Measurements from ENCODE around the gene DRD4. TPM values are rescaled to one million over a fixed set of nuclear protein-coding genes. Genes with fewer than 3 reads are reported as not detected.
"Not testable (repeated sequence)": the region's sequence is repeated elsewhere in the genome, so short reads cannot be mapped to it uniquely, and the experiment has no call there.

The DRD4 gene
- total RNA-seq, 2 donors from 2014 or later = 0.68 TPM

GRCh38 chr11:643849-644738 lies 7.0 kb downstream of the DRD4 start:
- peaks cover 0 to 3% of the 10 kb centered on the region in 2 donors for H3K36me3 ChIP-seq
- no peak overlapping the region for H3K4me3 ChIP-seq
- no peaks in the 10 kb centered on the region for H3K27me3 ChIP-seq (replicated peaks; ENCODE audit: insufficient read depth)
- H3K9me3 ChIP-seq = no peaks in the 10 kb centered on the region
- TF ChIP-seq POLR2A (IDR thresholded peaks at IDR 0.05) = no peak
- TF ChIP-seq POLR2AphosphoS5 (IDR thresholded peaks at IDR 0.05) = no peak
- TF ChIP-seq CTCF (IDR thresholded peaks at IDR 0.05) = no peak
- no peak for DNase-seq (ENCODE audit: low spot score)
- no peaks in the 10 kb centered on the region for H3K4me1 ChIP-seq (replicated peaks)
- WGBS = 84% methylated on average over 50 of the region's 50 CpGs
- no peak overlapping the region for H3K27ac ChIP-seq
- intact Hi-C loops (cut with DNase I) = no loop called here

GRCh38 chr11:645536-645935 lies 8.5 kb downstream of the DRD4 start:
- H3K36me3 ChIP-seq = peaks cover 0 to 3% of the 10 kb centered on the region in 2 donors
- TF ChIP-seq CTCF (IDR thresholded peaks at IDR 0.05) (no peak), POLR2AphosphoS5 (IDR thresholded peaks at IDR 0.05) (no peak), POLR2A (IDR thresholded peaks at IDR 0.05) (no peak)
- intact Hi-C loops (cut with DNase I) = no loop called here
- H3K27me3 ChIP-seq (replicated peaks; ENCODE audit: insufficient read depth) = no peaks in the 10 kb centered on the region
- H3K4me1 ChIP-seq (replicated peaks) = no peaks in the 10 kb centered on the region
- no peaks in the 10 kb centered on the region for H3K9me3 ChIP-seq
- DNase-seq (ENCODE audit: low spot score) = no peak
- H3K4me3 ChIP-seq = no peak overlapping the region
- H3K27ac ChIP-seq = no peak overlapping the region
- WGBS = 92% methylated on average over 16 of the region's 16 CpGs

DNA sequence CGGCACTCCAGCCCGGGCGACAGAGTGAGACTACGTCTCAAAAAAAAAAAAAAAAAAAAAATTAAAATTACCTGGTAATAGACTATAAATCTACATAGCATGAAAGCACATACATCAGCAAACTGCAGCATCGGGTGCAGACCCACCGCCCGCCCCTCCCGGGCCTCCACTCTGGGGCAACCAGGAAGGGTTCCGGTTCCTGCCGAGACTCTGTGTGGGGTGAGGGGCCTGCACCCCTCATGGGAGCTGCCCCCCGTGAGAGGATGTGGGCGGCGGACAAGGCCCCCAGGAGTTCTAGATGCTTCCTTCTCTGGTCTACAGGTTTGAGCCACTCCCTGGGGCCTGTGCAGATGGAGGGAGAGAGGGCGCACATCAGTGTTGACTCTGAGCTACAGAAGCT lies 9.1 kb downstream of the DRD4 start:
- Histone ChIP-seq H3K27me3 (replicated peaks; ENCODE audit: insufficient read depth) (no peaks in the 10 kb centered on the region), H3K27ac (no peak overlapping the region), H3K9me3 (no peaks in the 10 kb centered on the region), H3K4me1 (replicated peaks) (no peaks in the 10 kb centered on the region), H3K36me3 (peaks cover 0 to 3% of the 10 kb centered on the region in 2 donors), H3K4me3 (no peak overlapping the region)
- DNase-seq (ENCODE audit: low spot score) = no peak
- TF ChIP-seq POLR2A (IDR thresholded peaks at IDR 0.05) (no peak), CTCF (IDR thresholded peaks at IDR 0.05) (no peak), POLR2AphosphoS5 (IDR thresholded peaks at IDR 0.05) (no peak)
- intact Hi-C loops (cut with DNase I) = no loop called here
- WGBS = 95% methylated on average over 14 of the region's 14 CpGs

DNA sequence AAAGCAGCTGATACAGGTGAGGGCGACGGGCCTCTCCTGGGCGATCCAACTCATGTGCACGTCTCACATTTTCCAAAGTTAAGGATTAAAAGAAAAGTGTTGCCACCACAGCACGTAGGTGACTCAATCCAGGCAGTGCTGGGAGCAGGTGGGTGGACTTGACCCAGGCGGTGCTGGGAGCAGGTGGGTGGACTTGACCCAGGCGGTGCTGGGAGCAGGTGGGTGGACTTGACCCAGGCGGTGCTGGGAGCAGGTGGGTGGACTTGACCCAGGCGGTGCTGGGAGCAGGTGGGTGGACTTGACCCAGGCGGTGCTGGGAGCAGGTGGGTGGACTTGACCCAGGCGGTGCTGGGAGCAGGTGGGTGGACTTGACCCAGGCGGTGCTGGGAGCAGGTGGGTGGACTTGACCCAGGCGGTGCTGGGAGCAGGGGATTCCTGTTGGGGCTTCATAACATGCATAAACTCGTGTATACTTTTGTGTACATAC lies 10.6 kb downstream of the DRD4 start:
- DNase-seq (ENCODE audit: low spot score); H3K27ac ChIP-seq; H3K4me3 ChIP-seq; H3K9me3 ChIP-seq; H3K27me3 ChIP-seq (replicated peaks; ENCODE audit: insufficient read depth); intact Hi-C loops (cut with DNase I); H3K36me3 ChIP-seq; H3K4me1 ChIP-seq (replicated peaks): not testable (repeated sequence)
- 88% methylated on average over 11 of the region's 14 CpGs for WGBS

DNA sequence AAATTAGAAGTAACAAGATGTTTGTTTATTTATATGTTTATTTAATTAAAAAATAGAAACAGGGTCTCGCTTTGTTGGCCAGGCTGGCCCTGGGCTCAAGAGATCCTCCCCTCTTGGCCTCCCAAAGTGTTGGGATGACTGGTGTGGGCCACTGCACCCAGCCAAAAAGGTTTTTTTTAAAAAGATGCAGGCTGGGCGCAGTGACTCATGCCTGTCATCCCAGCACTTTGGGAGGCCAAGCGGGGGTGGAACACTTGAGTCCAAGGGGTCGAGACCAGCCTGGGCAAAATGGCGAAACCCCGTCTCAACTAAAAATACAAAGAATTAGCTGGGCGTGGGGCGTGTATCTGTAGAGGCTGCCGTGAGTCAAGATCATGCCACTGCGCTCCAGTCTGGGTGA lies 13.4 kb downstream of the DRD4 start:
- Histone ChIP-seq H3K4me1 (replicated peaks) (no peaks in the 10 kb centered on the region), H3K27me3 (replicated peaks; ENCODE audit: insufficient read depth) (no peaks in the 10 kb centered on the region), H3K36me3 (no peaks in the 10 kb centered on the region), H3K9me3 (no peaks in the 10 kb centered on the region), H3K27ac (no peak overlapping the region), H3K4me3 (no peak overlapping the region)
- TF ChIP-seq CTCF (IDR thresholded peaks at IDR 0.05) (no peak), POLR2A (IDR thresholded peaks at IDR 0.05) (no peak), POLR2AphosphoS5 (IDR thresholded peaks at IDR 0.05) (no peak)
- intact Hi-C loops (cut with DNase I) = no loop called here
- 94% methylated on average over 10 of the region's 10 CpGs for WGBS
- no peak for DNase-seq (ENCODE audit: low spot score)

DNA sequence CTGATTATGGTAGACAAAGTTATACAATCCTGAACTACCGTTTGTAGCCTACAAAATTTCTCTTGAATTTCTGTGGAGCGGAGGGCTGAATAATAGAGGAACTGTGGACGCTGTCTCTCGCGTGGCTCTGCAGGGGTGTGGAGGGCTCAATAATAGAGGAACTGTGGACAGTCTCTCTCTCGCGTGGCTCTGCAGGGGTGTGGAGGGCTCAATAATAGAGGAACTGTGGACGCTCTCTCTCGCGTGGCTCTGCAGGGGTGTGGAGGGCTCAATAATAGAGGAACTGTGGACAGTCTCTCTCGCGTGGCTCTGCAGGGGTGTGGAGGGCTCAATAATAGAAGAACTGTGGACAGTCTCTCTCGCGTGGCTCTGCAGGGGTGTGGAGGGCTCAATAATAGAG lies 16.1 kb downstream of the DRD4 start:
- H3K4me3 ChIP-seq; intact Hi-C loops (cut with DNase I); H3K36me3 ChIP-seq; H3K4me1 ChIP-seq (replicated peaks); H3K27me3 ChIP-seq (replicated peaks; ENCODE audit: insufficient read depth); H3K27ac ChIP-seq; H3K9me3 ChIP-seq; DNase-seq (ENCODE audit: low spot score): not testable (repeated sequence)
- WGBS = 91% methylated on average over 14 of the region's 14 CpGs

All from prostate gland (tissue), 2 donors.